Mesendoderm (in vitro differentiated cells): ENCODE results near the gene ASPSCR1.

Experiments used
- DNase-seq: peaks from one replicate; pipeline ENCODE4 v3.0.0; 2013
- H2AK5ac ChIP-seq: 2 replicates; pipeline ENCODE4 v1.6.1; 2013; ENCODE audit warnings: low read length, inconsistent platforms
- H2BK120ac ChIP-seq: 2 replicates; pipeline ENCODE4 v1.6.1; 2013; ENCODE audit warnings: low read depth, mild to moderate bottlenecking, low read length, moderate library complexity, mixed read lengths
- H2BK15ac ChIP-seq: replicated peaks from 2 replicates; pipeline ENCODE4 v1.6.1; 2013; ENCODE audit warnings: low read depth, mild to moderate bottlenecking, moderate library complexity
- H2BK5ac ChIP-seq: 2 replicates; pipeline ENCODE4 v1.6.1; 2013; ENCODE audit warnings: low read length, inconsistent platforms
- H3K18ac ChIP-seq: 2 replicates; pipeline ENCODE4 v1.6.1; 2013; ENCODE audit warnings: mild to moderate bottlenecking, low read length, mixed read lengths
- H3K23ac ChIP-seq: one replicate; pipeline ENCODE4 v1.6.1; 2013; ENCODE audit warnings: low read length
- H3K27ac ChIP-seq: 2 replicates; pipeline ENCODE4 v1.5.1; 2013; ENCODE audit warnings: low read depth, mild to moderate bottlenecking, inconsistent platforms, low read length, moderate library complexity
- H3K27me3 ChIP-seq: 2 replicates; pipeline ENCODE4 v1.6.1; 2013; ENCODE audit warnings: low read length, control low read depth, mild to moderate bottlenecking, inconsistent platforms; ENCODE audit not compliant: insufficient read depth, poor library complexity
- H3K36me3 ChIP-seq: 2 replicates; pipeline ENCODE4 v1.6.1; 2013; ENCODE audit warnings: low read length, inconsistent platforms; ENCODE audit not compliant: control insufficient read depth, insufficient read depth
- H3K4ac ChIP-seq: one replicate; pipeline ENCODE4 v1.6.1; 2013; ENCODE audit warnings: low read depth, mild to moderate bottlenecking, low read length, moderate library complexity
- H3K4me1 ChIP-seq: 2 replicates; pipeline ENCODE4 v1.6.1; 2013; ENCODE audit warnings: low read depth, low read length, inconsistent platforms; ENCODE audit not compliant: control insufficient read depth
- H3K4me2 ChIP-seq: 2 replicates; pipeline ENCODE4 v1.6.1; 2013; ENCODE audit warnings: low read length
- H3K4me3 ChIP-seq: 2 replicates; pipeline ENCODE4 v1.5.1; 2013; ENCODE audit warnings: mild to moderate bottlenecking, low read length
- H3K56ac ChIP-seq: one replicate; pipeline ENCODE4 v1.6.1; 2013; ENCODE audit warnings: low read length
- H3K79me1 ChIP-seq: 2 replicates; pipeline ENCODE4 v1.6.1; 2013; ENCODE audit warnings: low read length, inconsistent platforms
- H3K79me2 ChIP-seq: 2 replicates; pipeline ENCODE4 v1.6.1; 2013; ENCODE audit warnings: mild to moderate bottlenecking, low read length; ENCODE audit not compliant: control insufficient read depth, insufficient read depth
- H3K9ac ChIP-seq: 2 replicates; pipeline ENCODE4 v1.6.1; 2013; ENCODE audit warnings: low read length, inconsistent platforms
- H4K5ac ChIP-seq: one replicate; pipeline ENCODE4 v1.6.1; 2013; ENCODE audit warnings: low read length
- H4K8ac ChIP-seq: one replicate; pipeline ENCODE4 v1.6.1; 2013; ENCODE audit warnings: low read depth, mild to moderate bottlenecking, control low read depth, low read length, moderate library complexity
- WGBS: extraction: QIAGEN DNeasy Blood & Tissue Kit; methylation state at CpG from one replicate; pipeline ENCODE4 v1.1.7; 2013; ENCODE audit warnings: low lambda C conversion rate, missing lambda C conversion rate; ENCODE audit not compliant: insufficient coverage; ENCODE audit errors: extremely low coverage; 5-methylcytosine and 5-hydroxymethylcytosine counted together

The ASPSCR1 gene

GRCh38 chr17:82028246-82028645, 50.8 kb downstream of the ASPSCR1 start:
- Histone ChIP-seq H3K18ac (no peak overlapping the region), H3K9ac (no peak overlapping the region)
- DNase-seq, result no peak

GRCh38 chr17:82028966-82029365, 51.5 kb downstream of the ASPSCR1 start:
- Histone ChIP-seq H3K27me3 (no peaks in the 10 kb centered on the region), H3K56ac (no peak overlapping the region), H3K27ac (no peak overlapping the region), H3K36me3 (no peaks in the 10 kb centered on the region), H3K23ac (no peak overlapping the region), H3K4me1 (no peaks in the 10 kb centered on the region), H4K5ac (no peak overlapping the region), H2BK120ac (no peak overlapping the region), H2BK15ac (no peak overlapping the region), H3K4me3 (no peak overlapping the region), H4K8ac (no peak overlapping the region), H3K4me2 (no peak overlapping the region), H3K79me1 (no peaks in the 10 kb centered on the region), H3K79me2 (no peaks in the 10 kb centered on the region), H3K18ac (no peak overlapping the region), H2AK5ac (no peak overlapping the region), H3K9ac (no peak overlapping the region), H3K4ac (no peak overlapping the region), H2BK5ac (no peak overlapping the region)
- DNase-seq, result no peak
- WGBS, result no CpG with 5 or more reads among the region's 9 CpGs

More at GRCh38 chr17:82028246-82028645, 50.8 kb downstream of the ASPSCR1 start:
- H3K4me2 ChIP-seq, result no peak overlapping the region
- no peak overlapping the region for H3K27ac ChIP-seq
- no peaks in the 10 kb centered on the region for H3K27me3 ChIP-seq
- H3K79me2 ChIP-seq, result no peaks in the 10 kb centered on the region
- H2BK120ac ChIP-seq, result no peak overlapping the region
- H4K5ac ChIP-seq, result no peak overlapping the region
- H3K4me3 ChIP-seq, result no peak overlapping the region
- H4K8ac ChIP-seq, result no peak overlapping the region
- no peak overlapping the region for H2BK15ac ChIP-seq
- H3K36me3 ChIP-seq, result no peaks in the 10 kb centered on the region
- no peak overlapping the region for H3K23ac ChIP-seq
- H3K56ac ChIP-seq, result no peak overlapping the region
- no peaks in the 10 kb centered on the region for H3K4me1 ChIP-seq
- no CpG with 5 or more reads among the region's 13 CpGs for WGBS
- no peak overlapping the region for H2BK5ac ChIP-seq
- H3K4ac ChIP-seq, result no peak overlapping the region
- H2AK5ac ChIP-seq, result no peak overlapping the region
- H3K79me1 ChIP-seq, result no peaks in the 10 kb centered on the region

- Histone ChIP-seq H3K4me2 (no peak overlapping the region), H3K23ac (no peak overlapping the region), H2BK15ac (no peak overlapping the region), H3K9ac (no peak overlapping the region), H3K79me1 (no peaks in the 10 kb centered on the region), H2BK5ac (no peak overlapping the region), H3K79me2 (no peaks in the 10 kb centered on the region), H3K4ac (no peak overlapping the region), H2AK5ac (no peak overlapping the region), H3K56ac (no peak overlapping the region), H4K5ac (no peak overlapping the region), H3K4me3 (no peak overlapping the region), H2BK120ac (no peak overlapping the region), H3K36me3 (no peaks in the 10 kb centered on the region), H3K27ac (no peak overlapping the region), H3K27me3 (no peaks in the 10 kb centered on the region), H4K8ac (no peak overlapping the region), H3K4me1 (no peaks in the 10 kb centered on the region), H3K18ac (no peak overlapping the region)
- WGBS, result no CpG with 5 or more reads among the region's 16 CpGs
- no peak for DNase-seq
Measured at GRCh38 chr17:82029391-82029790, 52.0 kb downstream of the ASPSCR1 start.

GRCh38 chr17:82029990-82030469, 52.6 kb downstream of the ASPSCR1 start:
- Histone ChIP-seq H3K9ac (no peak overlapping the region), H3K23ac (no peak overlapping the region), H3K4me3 (no peak overlapping the region), H3K27ac (no peak overlapping the region), H3K4ac (no peak overlapping the region), H3K56ac (no peak overlapping the region), H4K5ac (no peak overlapping the region), H3K27me3 (no peaks in the 10 kb centered on the region), H2AK5ac (no peak overlapping the region), H2BK120ac (no peak overlapping the region), H3K4me1 (no peaks in the 10 kb centered on the region), H3K79me1 (no peaks in the 10 kb centered on the region), H4K8ac (no peak overlapping the region), H2BK15ac (no peak overlapping the region), H3K18ac (no peak overlapping the region), H2BK5ac (no peak overlapping the region), H3K4me2 (no peak overlapping the region), H3K36me3 (no peaks in the 10 kb centered on the region), H3K79me2 (no peaks in the 10 kb centered on the region)
- no peak for DNase-seq
- no CpG with 5 or more reads among the region's 31 CpGs for WGBS

GRCh38 chr17:82030470-82031302, 53.3 kb downstream of the ASPSCR1 start:
- H3K9ac ChIP-seq, result peak overlapping the region; percentile 74
- peak; percentile 83 for DNase-seq
- H3K4me2 ChIP-seq, result peak overlapping the region; percentile 52
- H3K56ac ChIP-seq, result peak overlapping the region; percentile 84
- WGBS, result no CpG with 5 or more reads among the region's 94 CpGs
- peak overlapping the region; percentile 99 for H3K23ac ChIP-seq
- H3K4ac ChIP-seq, result no peak overlapping the region
- no peaks in the 10 kb centered on the region for H3K27me3 ChIP-seq
- H3K18ac ChIP-seq, result peak overlapping the region; percentile 40
- H2BK15ac ChIP-seq, result no peak overlapping the region
- no peak overlapping the region for H2BK5ac ChIP-seq
- no peak overlapping the region for H2AK5ac ChIP-seq
- no peaks in the 10 kb centered on the region for H3K36me3 ChIP-seq
- no peaks in the 10 kb centered on the region for H3K79me2 ChIP-seq
- H4K5ac ChIP-seq, result no peak overlapping the region
- H3K4me3 ChIP-seq, result peak overlapping the region; percentile 37
- H3K4me1 ChIP-seq, result no peaks in the 10 kb centered on the region
- peak overlapping the region; percentile 22 for H3K27ac ChIP-seq
- no peak overlapping the region for H4K8ac ChIP-seq
- H2BK120ac ChIP-seq, result no peak overlapping the region
- H3K79me1 ChIP-seq, result no peaks in the 10 kb centered on the region
